ENCODE results near the gene P4HA2. TPM values are rescaled to one million over a fixed set of nuclear protein-coding genes. Genes with fewer than 3 reads are reported as not detected.

Gene P4HA2
- total and polyA plus RNA-seq, 9 of the 15 experiments (the other 6 are each of a cell fraction or from before 2014, with no cell fraction given), result 9.6 to 50.0 (median 12.7) TPM

DNA sequence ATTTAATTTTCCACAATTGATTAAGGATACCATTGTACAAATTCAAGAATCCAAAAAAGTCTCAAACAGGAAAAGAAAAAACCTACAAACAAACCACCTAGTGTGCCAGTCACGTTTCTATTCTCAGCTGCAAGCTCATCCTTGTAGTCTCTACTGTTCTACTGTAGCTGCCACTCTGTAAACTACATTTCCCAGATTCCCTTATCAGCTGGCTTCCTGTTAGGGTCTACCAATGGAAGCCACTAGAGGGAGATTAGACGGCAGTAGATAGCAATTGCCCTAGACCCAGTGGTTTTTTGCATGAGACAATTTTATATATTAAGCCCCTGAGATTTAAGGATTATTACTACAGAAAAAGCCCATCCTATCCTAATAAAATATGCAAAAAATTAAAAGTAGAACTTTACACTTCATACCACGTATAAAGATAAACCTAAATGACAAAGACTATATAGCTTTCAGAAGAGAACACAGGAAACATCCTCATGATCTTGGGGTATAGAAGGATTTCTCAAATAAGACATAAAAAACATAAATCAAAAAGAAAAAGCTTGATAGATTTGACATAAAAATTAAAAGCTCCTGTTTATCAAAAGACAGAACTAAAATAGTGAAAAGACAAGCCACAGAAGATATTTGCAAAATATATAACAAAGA lies 37.4 kb downstream of the P4HA2 start (continued):
- no peak for TF ChIP-seq ZNF124 (CRISPR knock-in tag; IDR thresholded peaks at IDR 0.05)
- TF ChIP-seq GATA2 (CRISPR knock-in tag; IDR thresholded peaks at IDR 0.05), result peak; percentile 37; the same call in 1 of the 2 replicates
- no peak for TF ChIP-seq GATAD2A (IDR thresholded peaks at IDR 0.05)
- no peak for TF ChIP-seq NR1H2 (CRISPR knock-in tag; IDR thresholded peaks at IDR 0.05)
- peak; percentile 49; the same call in 1 of the 2 replicates for TF ChIP-seq ETV5 (CRISPR knock-in tag; IDR thresholded peaks at IDR 0.05; ENCODE audit: low read depth)
- TF ChIP-seq GMEB1 (CRISPR knock-in tag; IDR thresholded peaks at IDR 0.05), result no peak
- TF ChIP-seq ZNF586 (CRISPR knock-in tag; conservative IDR thresholded peaks at IDR 0.05), result no peak
- no peak for TF ChIP-seq CHD4 (IDR thresholded peaks at IDR 0.05; ENCODE audit: insufficient read depth, insufficient replicate concordance, low read depth, low read length, poor library complexity, severe bottlenecking)
- 0 out of 4 replicates have a peak, but pooled peaks of 1 of the 2 experiments have one; percentile 7 for TF ChIP-seq RCOR1 (IDR thresholded peaks at IDR 0.05; ENCODE audit: borderline replicate concordance in 1 of 2, low read depth in 2 of 2, low read length in 2 of 2)
- TF ChIP-seq ZFX (CRISPR knock-in tag; IDR thresholded peaks at IDR 0.05), result no peak
- TF ChIP-seq, protein P1, sequence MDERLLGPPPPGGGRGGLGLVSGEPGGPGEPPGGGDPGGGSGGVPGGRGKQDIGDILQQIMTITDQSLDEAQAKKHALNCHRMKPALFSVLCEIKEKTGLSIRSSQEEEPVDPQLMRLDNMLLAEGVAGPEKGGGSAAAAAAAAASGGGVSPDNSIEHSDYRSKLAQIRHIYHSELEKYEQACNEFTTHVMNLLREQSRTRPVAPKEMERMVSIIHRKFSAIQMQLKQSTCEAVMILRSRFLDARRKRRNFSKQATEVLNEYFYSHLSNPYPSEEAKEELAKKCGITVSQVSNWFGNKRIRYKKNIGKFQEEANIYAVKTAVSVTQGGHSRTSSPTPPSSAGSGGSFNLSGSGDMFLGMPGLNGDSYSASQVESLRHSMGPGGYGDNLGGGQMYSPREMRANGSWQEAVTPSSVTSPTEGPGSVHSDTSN (CRISPR knock-in tag; IDR thresholded peaks at IDR 0.05; ENCODE audit: low read depth), result no peak
- TF ChIP-seq, protein P1 (tag; conservative IDR thresholded peaks at IDR 0.05; ENCODE audit: low read depth), result no peak
- TF ChIP-seq ZNF445 (CRISPR knock-in tag; IDR thresholded peaks at IDR 0.05; ENCODE audit: low read depth), result no peak
- no peak for TF ChIP-seq SNIP1 (IDR thresholded peaks at IDR 0.05; ENCODE audit: low read depth)
- TF ChIP-seq C11orf30 (IDR thresholded peaks at IDR 0.05; ENCODE audit: low read depth), result peak; percentile 17; the same call in 1 of the 2 replicates
- TF ChIP-seq RBM17 (IDR thresholded peaks at IDR 0.05; ENCODE audit: borderline replicate concordance, low read depth, low read length), result no peak
- no peak for TF ChIP-seq NEUROD1 (IDR thresholded peaks at IDR 0.05; ENCODE audit: borderline replicate concordance, low read depth, low read length, partially characterized antibody)
- peak; percentile 25 for TF ChIP-seq NFYB (IDR thresholded peaks at IDR 0.05; ENCODE audit: extremely low read depth, insufficient read length)
- no peak for TF ChIP-seq GTF2B (IDR thresholded peaks at IDR 0.05; ENCODE audit: extremely low read depth, insufficient read length)
- no peak for TF ChIP-seq SLC30A9 (CRISPR knock-in tag; IDR thresholded peaks at IDR 0.05)
- no peak for TF ChIP-seq ZFP36 (IDR thresholded peaks at IDR 0.05; ENCODE audit: low read depth, low read length, partially characterized antibody)
- TF ChIP-seq SAFB (IDR thresholded peaks at IDR 0.05; ENCODE audit: borderline replicate concordance, low read depth, low read length), result no peak
- TF ChIP-seq NRF1 (conservative IDR thresholded peaks at IDR 0.05 in 1 of 2, IDR thresholded peaks at IDR 0.05 in 1 of 2), result no peak
- TF ChIP-seq EP300 (IDR thresholded peaks at IDR 0.05; ENCODE audit: low read length), result peak; percentile 35; the same call in 1 of the 2 replicates

Measured in K562 (cell line).